Measurements from ENCODE around the gene MBOAT1. TPM values are rescaled to one million over a fixed set of nuclear protein-coding genes. Genes with fewer than 3 reads are reported as not detected.

Gene MBOAT1
- total RNA-seq, 1 experiment from 2014 or later = 39.9 TPM

- intact Hi-C loops (cut with micrococcal nuclease; ENCODE audit: unreplicated experiment) = no loop called here
- no peak for DNase-seq
- Mint-ChIP-seq H3K4me1 (ENCODE audit: low read depth, unreplicated experiment) (no peaks in the 10 kb centered on the region), H3K36me3 (ENCODE audit: insufficient read depth, unreplicated experiment) (no peaks in the 10 kb centered on the region), H3K9me3 (ENCODE audit: low read depth, unreplicated experiment) (no peaks in the 10 kb centered on the region), H3K4me3 (ENCODE audit: low read depth, unreplicated experiment) (no peak overlapping the region), H3K27ac (ENCODE audit: unreplicated experiment) (no peak overlapping the region), H3K27me3 (ENCODE audit: unreplicated experiment) (no peaks in the 10 kb centered on the region)
- no TSS peak for BruUV-seq (replicated peaks)
- CTCF ChIA-PET = interaction anchor here (0.7 to 1.7 kb wide), 3 partner anchors 11 to 22 kb away, joined by 3 to 6 read pairs (median 4); no protein-coding TSS in a partner anchor
- no peak for TF ChIP-seq CTCF (IDR thresholded peaks at IDR 0.05; ENCODE audit: unreplicated experiment)
Measured at GRCh38 chr6:20259316-20260049, 47.2 kb upstream of the MBOAT1 start.

GRCh38 chr6:20255428-20255827 lies 43.2 kb upstream of the MBOAT1 start:
- no peaks in the 10 kb centered on the region for H3K9me3 Mint-ChIP-seq (ENCODE audit: low read depth, unreplicated experiment)
- intact Hi-C loops (cut with micrococcal nuclease; ENCODE audit: unreplicated experiment) = no loop called here
- DNase-seq = no peak
- TF ChIP-seq CTCF (IDR thresholded peaks at IDR 0.05; ENCODE audit: unreplicated experiment) = no peak
- no peaks in the 10 kb centered on the region for H3K27me3 Mint-ChIP-seq (ENCODE audit: unreplicated experiment)
- no peaks in the 10 kb centered on the region for H3K36me3 Mint-ChIP-seq (ENCODE audit: insufficient read depth, unreplicated experiment)
- no peak overlapping the region for H3K4me3 Mint-ChIP-seq (ENCODE audit: low read depth, unreplicated experiment)
- BruUV-seq (replicated peaks) = no TSS peak
- no peak overlapping the region for H3K27ac Mint-ChIP-seq (ENCODE audit: unreplicated experiment)
- H3K4me1 Mint-ChIP-seq (ENCODE audit: low read depth, unreplicated experiment) = peaks cover 18% of the 10 kb centered on the region
- CTCF ChIA-PET = no interaction called here

- Mint-ChIP-seq H3K4me3 (ENCODE audit: low read depth, unreplicated experiment) (no peak overlapping the region), H3K27me3 (ENCODE audit: unreplicated experiment) (no peaks in the 10 kb centered on the region), H3K36me3 (ENCODE audit: insufficient read depth, unreplicated experiment) (no peaks in the 10 kb centered on the region), H3K27ac (ENCODE audit: unreplicated experiment) (no peak overlapping the region), H3K4me1 (ENCODE audit: low read depth, unreplicated experiment) (peaks cover 18% of the 10 kb centered on the region), H3K9me3 (ENCODE audit: low read depth, unreplicated experiment) (no peaks in the 10 kb centered on the region)
- intact Hi-C loops (cut with micrococcal nuclease; ENCODE audit: unreplicated experiment) = no loop called here
- CTCF ChIA-PET = no interaction called here
- TF ChIP-seq CTCF (IDR thresholded peaks at IDR 0.05; ENCODE audit: unreplicated experiment) = no peak
- no TSS peak for BruUV-seq (replicated peaks)
- no peak for DNase-seq
Measured at GRCh38 chr6:20254295-20254694, 42.0 kb upstream of the MBOAT1 start.

- intact Hi-C loops (cut with micrococcal nuclease; ENCODE audit: unreplicated experiment) = no loop called here
- H3K9me3 Mint-ChIP-seq (ENCODE audit: low read depth, unreplicated experiment) = no peaks in the 10 kb centered on the region
- TF ChIP-seq CTCF (IDR thresholded peaks at IDR 0.05; ENCODE audit: unreplicated experiment) = no peak
- no peaks in the 10 kb centered on the region for H3K36me3 Mint-ChIP-seq (ENCODE audit: insufficient read depth, unreplicated experiment)
- peaks cover 18% of the 10 kb centered on the region for H3K4me1 Mint-ChIP-seq (ENCODE audit: low read depth, unreplicated experiment)
- H3K27ac Mint-ChIP-seq (ENCODE audit: unreplicated experiment) = no peak overlapping the region
- CTCF ChIA-PET = no interaction called here
- BruUV-seq (replicated peaks) = no TSS peak
- H3K4me3 Mint-ChIP-seq (ENCODE audit: low read depth, unreplicated experiment) = no peak overlapping the region
- H3K27me3 Mint-ChIP-seq (ENCODE audit: unreplicated experiment) = no peaks in the 10 kb centered on the region
- no peak for DNase-seq
Measured at GRCh38 chr6:20253021-20253420, 40.8 kb upstream of the MBOAT1 start.

Data from Calu3 (cell line).